AG20443 (cell line): ENCODE results near the gene HNRNPC.
"Not testable (repeated sequence)": the region's sequence is repeated elsewhere in the genome, so short reads cannot be mapped to it uniquely, and the experiment has no call there.

Experiments used
- DNase-seq: peaks from one replicate; pipeline ENCODE4 v3.0.0; 2012; ENCODE audit warnings: low spot score, mixed read lengths

HNRNPC gene

GRCh38 chr14:21191809-21192446 lies 77.3 kb downstream of the HNRNPC start:
- DNase-seq = peak; percentile 81

DNA sequence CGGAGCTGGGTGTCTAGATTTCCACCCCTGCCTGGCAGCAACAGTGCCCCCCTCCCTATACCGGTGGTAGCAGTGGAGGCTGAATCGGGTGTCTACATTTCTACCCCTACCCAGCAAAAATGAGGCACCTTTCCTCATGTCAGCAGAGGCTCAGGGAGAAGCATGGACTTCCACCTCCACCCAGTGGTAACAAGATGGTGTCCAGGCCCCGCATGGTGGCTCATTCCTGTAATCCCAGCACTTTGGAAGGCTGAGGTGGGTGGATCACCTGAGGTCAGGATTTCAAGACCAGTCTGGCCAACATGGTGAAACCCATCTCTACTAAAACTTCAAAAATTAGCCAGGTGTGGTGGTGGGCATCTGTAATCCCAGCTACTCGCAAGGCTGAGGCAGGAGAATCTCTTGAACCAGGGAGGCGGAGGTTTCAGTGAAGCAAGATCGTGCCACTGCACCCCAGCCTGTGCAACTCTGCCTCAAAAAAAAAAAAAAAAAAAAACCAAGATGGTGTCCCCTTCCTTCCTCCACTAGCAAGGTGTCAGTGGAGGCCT lies 77.9 kb downstream of the HNRNPC start:
- no peak for DNase-seq

GRCh38 chr14:21185491-21185890 lies 83.8 kb downstream of the HNRNPC start:
- no peak for DNase-seq

DNA sequence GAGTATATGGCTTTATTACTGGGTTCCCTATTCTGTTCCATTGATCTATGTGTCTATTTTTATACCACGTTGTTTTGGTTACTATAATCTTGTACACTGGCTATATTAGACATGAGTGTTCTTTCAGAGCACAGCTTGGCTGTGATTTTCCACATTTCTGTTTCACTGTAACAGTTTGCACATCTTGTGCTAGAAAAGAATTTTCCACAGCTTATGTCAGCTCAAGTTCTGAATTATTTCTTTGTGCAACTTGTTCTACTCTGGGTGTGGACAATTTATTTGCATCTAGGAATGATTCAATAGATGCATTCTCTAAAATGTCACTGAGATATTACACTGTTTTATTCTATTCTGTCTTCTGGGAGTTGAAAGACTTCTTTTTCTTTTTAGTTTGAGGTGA lies 85.0 kb downstream of the HNRNPC start:
- no peak for DNase-seq

DNA sequence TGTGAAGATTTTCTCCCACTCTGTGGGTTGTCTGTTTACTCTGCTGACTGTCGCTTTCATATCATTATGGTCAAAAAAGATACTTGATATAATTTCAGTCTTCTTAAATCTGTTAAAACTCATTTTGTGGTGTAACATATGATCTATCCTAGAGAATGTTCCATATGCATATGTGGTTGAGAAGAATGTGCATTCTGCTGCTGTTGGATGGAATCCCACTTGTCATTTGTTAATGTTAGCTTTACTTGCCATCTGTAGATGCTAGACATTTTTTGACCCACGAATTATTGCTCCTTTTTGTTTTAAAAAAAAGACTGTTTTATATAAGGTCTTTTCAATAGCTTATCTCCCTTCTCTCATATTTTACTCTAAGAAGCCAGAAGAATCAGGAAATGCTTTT lies 87.1 kb downstream of the HNRNPC start:
- no peak for DNase-seq

DNA sequence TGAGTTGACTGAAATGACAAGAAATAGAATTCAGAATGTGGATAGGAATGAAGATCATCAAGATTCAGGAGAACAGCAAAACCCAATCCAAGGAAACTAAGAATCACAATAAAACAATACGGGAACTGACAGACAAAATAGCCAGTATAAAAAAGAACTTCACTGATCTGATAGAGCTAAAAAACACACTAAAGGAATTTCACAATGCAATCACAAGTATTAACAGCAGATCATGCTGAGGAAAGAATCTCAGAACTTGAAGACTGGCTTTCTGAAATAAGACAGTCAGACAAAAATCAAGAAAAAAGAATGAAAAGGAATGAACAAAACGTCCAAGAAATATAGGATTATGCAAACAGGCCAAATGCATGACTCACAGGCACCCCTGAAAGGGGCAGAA lies 98.1 kb downstream of the HNRNPC start:
- no peak for DNase-seq

DNA sequence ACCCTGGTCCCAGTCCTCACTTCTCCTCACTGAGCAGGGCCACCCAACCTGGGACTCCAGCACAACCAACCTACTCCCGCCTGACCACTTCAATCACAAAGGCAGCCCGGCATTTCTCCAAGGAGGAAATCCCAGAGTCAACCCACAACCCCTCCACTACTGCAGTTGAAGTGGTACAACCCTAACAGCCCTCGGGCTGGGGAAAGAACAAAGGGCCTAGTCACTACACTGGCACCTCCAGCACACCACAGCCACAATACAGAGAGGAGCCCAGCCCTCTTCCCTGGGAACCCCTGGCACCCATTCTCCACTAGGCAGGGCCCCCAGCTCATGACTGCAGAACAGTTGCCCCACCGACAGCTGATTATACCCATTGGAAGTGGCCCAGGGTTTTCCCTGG lies 99.7 kb downstream of the HNRNPC start:
- DNase-seq = no peak

GRCh38 chr14:21168055-21168454 lies 101.2 kb downstream of the HNRNPC start:
- DNase-seq = no peak

GRCh38 chr14:21165670-21166069 lies 103.6 kb downstream of the HNRNPC start:
- not testable (repeated sequence) for DNase-seq

- DNase-seq = not testable (repeated sequence)
Observed at GRCh38 chr14:21165002-21165605, 104.1 kb downstream of the HNRNPC start.

DNA sequence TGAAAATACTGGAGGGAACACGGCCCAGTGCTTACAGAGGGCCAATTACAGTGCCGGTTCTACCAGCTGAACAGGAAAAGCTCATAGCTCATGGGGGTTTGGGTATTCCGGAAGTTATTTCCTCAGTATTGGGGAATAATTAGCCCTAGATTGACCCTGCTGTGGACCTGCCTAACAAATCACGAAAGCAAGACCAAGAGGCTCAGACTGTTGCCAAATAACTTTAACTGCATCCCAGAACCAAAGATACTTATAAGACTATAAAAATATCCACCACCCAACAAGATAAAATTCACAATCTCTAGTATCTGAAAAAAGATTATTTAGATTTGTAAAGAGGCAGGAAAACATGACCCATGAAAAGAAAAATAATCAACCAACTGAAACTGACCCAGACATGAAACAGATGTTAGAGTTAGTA lies 105.4 kb downstream of the HNRNPC start:
- no peak for DNase-seq

DNA sequence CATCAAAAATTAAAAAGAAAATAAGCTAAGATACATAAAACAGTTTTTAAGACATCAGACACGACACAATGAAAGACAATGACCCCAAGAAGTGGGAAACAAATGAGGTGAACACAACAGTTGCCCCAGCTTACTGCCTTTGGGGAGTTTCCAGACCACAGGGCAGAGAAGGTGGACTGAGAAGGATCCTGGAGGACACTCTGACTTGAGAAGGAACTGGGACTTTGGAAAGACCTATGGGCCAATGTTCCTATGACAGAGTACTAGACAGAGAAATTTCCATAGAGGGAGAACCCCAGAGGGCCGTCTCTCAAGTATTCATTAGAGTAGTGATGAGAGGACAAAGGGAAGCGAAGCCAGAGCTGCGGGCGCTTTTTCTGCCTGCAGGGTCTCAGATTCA lies 107.2 kb downstream of the HNRNPC start:
- DNase-seq = no peak

DNA sequence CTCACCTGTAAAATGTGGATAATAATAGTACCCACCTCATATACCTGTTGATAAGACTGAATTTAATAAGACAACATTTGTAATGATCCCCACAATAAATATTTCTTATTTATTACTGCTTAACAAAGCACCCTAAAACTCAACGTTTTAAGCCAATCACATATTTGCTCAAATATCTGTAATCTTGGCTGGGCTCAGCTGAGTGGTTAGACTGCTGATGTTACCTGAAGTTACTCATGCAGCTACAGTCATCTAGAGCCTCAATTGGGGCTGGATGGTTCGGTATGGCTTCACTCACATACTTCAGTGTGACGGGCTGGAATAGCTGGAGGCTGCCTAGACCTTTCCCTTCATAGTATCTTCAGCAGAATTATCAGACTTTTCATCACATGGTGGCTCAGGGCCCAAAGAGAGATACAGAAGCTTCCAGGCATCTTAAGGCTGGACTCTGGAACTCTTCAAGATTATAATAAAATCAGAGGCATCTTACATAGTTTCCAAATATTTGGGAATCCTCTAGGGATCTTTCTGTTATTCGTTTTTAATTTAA lies 109.1 kb downstream of the HNRNPC start:
- DNase-seq = no peak
